CD8-positive, alpha-beta memory T cell (primary cell): ENCODE data around the gene MYRIP. TPM values are rescaled to one million over a fixed set of nuclear protein-coding genes. Genes with fewer than 3 reads are reported as not detected.

Experiments used
- CTCF ChIA-PET: fragments of 350-600 bp; sonication (Branson Sonifier 250); formaldehyde crosslinking; loops from one replicate; lab custom pipeline; 2021; ENCODE audit warnings: antibody characterized with exemption; lab: Charles Lee
- POLR2A ChIA-PET: fragments of 350-600 bp; sonication (Branson Sonifier 250); formaldehyde crosslinking; loops from one replicate; lab custom pipeline; 2021; ENCODE audit warnings: antibody characterized with exemption; lab: Charles Lee
- DNase-seq, 5 donors: peaks; one replicate each; pipeline versions ENCODE4 v3.0.0 to v3.0.0-alpha.2; 2020 to 2022; ENCODE audit warnings: mixed read lengths in 1 of 5
- H3K27ac ChIP-seq: one replicate; pipeline ENCODE4 v1.7.0; 2013; ENCODE audit warnings: low read depth, mild to moderate bottlenecking, low read length, moderate library complexity
- H3K27me3 ChIP-seq: 2 replicates; pipeline ENCODE4 v1.7.0; 2013; ENCODE audit warnings: low read length, mild to moderate bottlenecking; ENCODE audit not compliant: insufficient read depth, poor library complexity, severe bottlenecking
- H3K36me3 ChIP-seq: 2 replicates; pipeline ENCODE4 v1.7.0; 2013; ENCODE audit warnings: mild to moderate bottlenecking, low read length, moderate library complexity; ENCODE audit not compliant: insufficient read depth
- H3K4me1 ChIP-seq: 2 replicates; pipeline ENCODE4 v1.7.0; 2013; ENCODE audit warnings: mild to moderate bottlenecking, low read length, moderate library complexity; ENCODE audit not compliant: insufficient read depth
- H3K4me3 ChIP-seq: 2 replicates; pipeline ENCODE4 v1.7.0; 2013; ENCODE audit warnings: mild to moderate bottlenecking, low read length
- H3K9me3 ChIP-seq: 2 replicates; pipeline ENCODE4 v1.7.0; 2013; ENCODE audit warnings: mild to moderate bottlenecking, low read length
- H3K27ac Mint-ChIP-seq, 8 donors: one replicate each; pipeline ENCODE4 v1.8.0; 2020 to 2021; ENCODE audit warnings: mixed read lengths in 8 of 8, mild to moderate bottlenecking in 6 of 8, inconsistent platforms in 3 of 8, moderate library complexity in 3 of 8
- H3K27me3 Mint-ChIP-seq, 2 donors: one replicate each; pipeline ENCODE4 v1.8.0; 2020 to 2021; ENCODE audit warnings: mixed read lengths in 2 of 2, mild to moderate bottlenecking in 1 of 2, moderate library complexity in 1 of 2
- H3K36me3 Mint-ChIP-seq, 3 donors: one replicate each; pipeline ENCODE4 v1.8.0; 2020 to 2021; ENCODE audit warnings: mixed read lengths in 3 of 3, inconsistent platforms in 1 of 3, mild to moderate bottlenecking in 1 of 3
- H3K4me1 Mint-ChIP-seq, 3 donors: one replicate each; pipeline ENCODE4 v1.8.0; 2020 to 2021; ENCODE audit warnings: mixed read lengths in 3 of 3, inconsistent platforms in 1 of 3, mild to moderate bottlenecking in 1 of 3
- H3K4me3 Mint-ChIP-seq, 7 donors: one replicate each; pipeline ENCODE4 v1.8.0; 2020 to 2021; ENCODE audit warnings: mixed read lengths in 7 of 7, mild to moderate bottlenecking in 6 of 7, moderate library complexity in 4 of 7, inconsistent platforms in 2 of 7
- H3K9me3 Mint-ChIP-seq, 5 donors: one replicate each; pipeline ENCODE4 v1.8.0; 2020 to 2022; ENCODE audit warnings: mixed read lengths in 5 of 5, mild to moderate bottlenecking in 3 of 5, moderate library complexity in 2 of 5, inconsistent platforms in 1 of 5
- polyA plus RNA-seq: library from polyadenylated mRNA; unstranded; fragments of 300-500 nt; fragmentation: Illumina TruSeq; gene quantifications from one replicate; pipeline ENCODE4 v1.2.3, GENCODE V29; 2021
- total RNA-seq, 2 experiments: library from RNA; stranded (reverse); gene quantifications; one replicate each; pipeline ENCODE4 v1.2.3, GENCODE V29; 2021

The MYRIP gene
- total and polyA plus RNA-seq, 3 experiments from 2014 or later: not detected

DNA sequence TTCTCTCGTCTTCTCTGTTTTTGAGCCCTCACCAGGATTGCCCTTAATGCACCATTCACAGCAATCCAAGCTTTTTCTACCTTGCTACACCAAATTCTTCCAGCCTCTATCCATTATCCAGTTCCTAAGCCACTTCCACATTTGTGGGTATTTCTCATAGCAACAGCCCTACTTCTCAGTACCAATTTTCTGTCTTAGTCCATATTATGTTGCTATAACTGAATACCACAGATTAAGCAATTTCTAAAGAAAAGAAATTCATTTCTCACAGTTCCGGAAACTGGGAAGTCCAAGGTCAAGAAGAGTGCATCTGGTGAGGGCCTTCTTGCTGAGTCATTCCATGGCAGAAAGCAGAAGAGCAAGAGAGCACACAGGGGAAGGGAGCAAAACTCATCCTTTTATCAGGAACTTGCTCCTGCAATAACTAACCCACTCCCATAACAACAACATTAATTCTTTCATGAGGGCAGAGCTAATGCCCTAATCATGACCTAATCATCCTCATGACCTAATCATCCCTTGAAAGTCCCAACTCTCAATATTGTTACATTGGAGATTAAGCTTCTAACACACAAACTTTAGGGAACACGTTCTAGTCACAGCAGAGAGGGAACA lies 490.4 kb downstream of the MYRIP start:
- Histone ChIP-seq H3K27me3 (no peaks in the 10 kb centered on the region), H3K9me3 (no peaks in the 10 kb centered on the region), H3K4me3 (no peak overlapping the region), H3K4me1 (no peaks in the 10 kb centered on the region), H3K27ac (peak overlapping the region; percentile 60), H3K36me3 (no peaks in the 10 kb centered on the region)
- H3K27me3 Mint-ChIP-seq: peaks cover 0 to 3% of the 10 kb centered on the region in 2 donors
- no peaks in the 10 kb centered on the region for H3K9me3 Mint-ChIP-seq
- peaks cover 1 to 49% (median 14%) of the 10 kb centered on the region in 3 donors for H3K36me3 Mint-ChIP-seq
- H3K27ac Mint-ChIP-seq: no peak overlapping the region
- H3K4me1 Mint-ChIP-seq: no peaks in the 10 kb centered on the region
- DNase-seq: no peak
- ChIA-PET POLR2A (no interaction called here), CTCF (interaction anchor here (1.4 kb wide), 1 partner anchor 9 kb away, joined by 3 read pairs; the partner anchor contains the start of gene EIF1B)
- no peak overlapping the region for H3K4me3 Mint-ChIP-seq

DNA sequence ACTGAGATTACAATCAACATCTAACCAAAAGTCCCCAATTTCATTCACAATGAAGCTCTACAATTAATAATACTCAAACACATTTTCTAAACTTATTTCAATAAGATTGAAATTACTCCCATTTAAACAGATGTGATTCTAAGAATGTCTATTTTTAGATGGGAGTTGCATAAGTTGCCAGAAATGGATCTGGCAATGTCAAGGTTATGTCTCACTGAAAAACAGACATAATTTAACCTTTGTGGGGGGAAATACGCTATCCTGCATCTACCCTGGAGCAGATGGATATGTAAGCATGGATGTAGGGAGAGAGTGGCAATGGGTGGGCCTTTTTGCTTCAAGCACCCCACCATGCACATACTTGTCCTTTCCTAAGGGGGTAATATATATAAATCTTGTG lies 493.4 kb downstream of the MYRIP start:
- H3K4me1 ChIP-seq: no peaks in the 10 kb centered on the region
- Mint-ChIP-seq H3K27me3 (no peaks in the 10 kb centered on the region), H3K4me1 (no peaks in the 10 kb centered on the region), H3K27ac (no peak overlapping the region), H3K9me3 (no peaks in the 10 kb centered on the region), H3K36me3 (peaks cover 0 to 28% (median 10%) of the 10 kb centered on the region in 3 donors), H3K4me3 (peak overlapping the region in 1 of 7 donors; percentile 24)
- ChIA-PET CTCF (no interaction called here), POLR2A (no interaction called here)
- H3K27ac ChIP-seq: no peak overlapping the region
- H3K9me3 ChIP-seq: no peaks in the 10 kb centered on the region
- no peaks in the 10 kb centered on the region for H3K36me3 ChIP-seq
- no peak overlapping the region for H3K4me3 ChIP-seq
- H3K27me3 ChIP-seq: no peaks in the 10 kb centered on the region
- DNase-seq: no peak

DNA sequence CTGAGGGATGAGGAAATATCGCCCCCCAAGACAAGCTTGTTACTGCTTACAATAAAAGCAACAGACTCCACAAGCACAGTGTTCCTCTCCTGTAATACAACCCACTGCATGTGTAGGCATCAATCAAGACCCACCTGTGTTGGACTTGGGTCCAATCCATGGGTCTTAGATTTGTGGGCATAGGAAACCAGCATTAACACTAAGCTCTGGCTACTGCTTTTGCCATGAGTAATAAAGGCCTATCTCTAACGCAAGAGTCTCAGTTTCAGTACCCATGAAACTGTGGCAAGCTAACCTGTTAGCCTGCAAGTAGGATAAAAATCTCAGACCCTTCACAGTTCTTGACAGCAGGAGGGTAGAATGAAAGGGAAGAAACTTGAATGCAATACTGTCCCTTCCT lies 494.9 kb downstream of the MYRIP start:
- ChIA-PET POLR2A (no interaction called here), CTCF (interaction anchor here (0.9 to 1.3 kb wide), 2 partner anchors 13 to 14 kb away, joined by 3 read pairs; no protein-coding TSS in a partner anchor)
- Mint-ChIP-seq H3K4me3 (no peak overlapping the region), H3K9me3 (no peaks in the 10 kb centered on the region), H3K27ac (no peak overlapping the region), H3K4me1 (peaks cover 8 to 11% (median 10%) of the 10 kb centered on the region in 3 donors), H3K27me3 (no peaks in the 10 kb centered on the region), H3K36me3 (peaks cover 0 to 18% (median 7%) of the 10 kb centered on the region in 3 donors)
- H3K9me3 ChIP-seq: no peaks in the 10 kb centered on the region
- no peak overlapping the region for H3K4me3 ChIP-seq
- H3K27ac ChIP-seq: no peak overlapping the region
- H3K27me3 ChIP-seq: no peaks in the 10 kb centered on the region
- no peaks in the 10 kb centered on the region for H3K36me3 ChIP-seq
- no peak for DNase-seq
- H3K4me1 ChIP-seq: peaks cover 9% of the 10 kb centered on the region

DNA sequence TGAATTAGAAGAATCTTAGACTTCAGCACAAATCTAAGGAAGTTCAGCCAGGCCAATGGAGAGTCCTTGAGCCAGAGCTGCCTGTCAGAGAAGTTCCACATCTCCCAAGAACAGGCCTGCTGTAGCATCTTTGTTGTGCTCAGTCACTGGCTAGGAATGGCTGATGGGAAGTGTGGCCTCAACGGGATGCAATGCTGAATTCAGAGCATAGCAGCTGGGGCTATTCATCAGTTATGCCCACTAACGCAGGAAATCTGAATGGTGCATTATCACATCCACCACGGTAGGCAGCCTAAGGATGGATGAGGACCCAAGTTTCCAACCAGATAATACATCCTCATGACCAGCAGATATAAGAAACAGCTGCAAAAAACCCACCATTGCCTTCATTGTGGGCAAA lies 496.9 kb downstream of the MYRIP start:
- ChIA-PET POLR2A (interaction anchor here (0.6 kb wide), 1 partner anchor 901 kb away, joined by 3 read pairs; no protein-coding TSS in a partner anchor), CTCF (no interaction called here)
- H3K4me3 Mint-ChIP-seq: peak overlapping the region in 1 of 7 donors; percentile 38
- Histone ChIP-seq H3K9me3 (no peaks in the 10 kb centered on the region), H3K4me3 (no peak overlapping the region), H3K27me3 (no peaks in the 10 kb centered on the region), H3K27ac (no peak overlapping the region), H3K4me1 (peaks cover 15% of the 10 kb centered on the region), H3K36me3 (no peaks in the 10 kb centered on the region)
- DNase-seq: no peak
- H3K27me3 Mint-ChIP-seq: no peaks in the 10 kb centered on the region
- H3K4me1 Mint-ChIP-seq: peaks cover 19 to 24% (median 23%) of the 10 kb centered on the region in 3 donors
- H3K27ac Mint-ChIP-seq: peak overlapping the region in 1 of 8 donors; percentile 63
- peaks cover 2 to 18% (median 3%) of the 10 kb centered on the region in 3 donors for H3K36me3 Mint-ChIP-seq
- H3K9me3 Mint-ChIP-seq: no peaks in the 10 kb centered on the region

DNA sequence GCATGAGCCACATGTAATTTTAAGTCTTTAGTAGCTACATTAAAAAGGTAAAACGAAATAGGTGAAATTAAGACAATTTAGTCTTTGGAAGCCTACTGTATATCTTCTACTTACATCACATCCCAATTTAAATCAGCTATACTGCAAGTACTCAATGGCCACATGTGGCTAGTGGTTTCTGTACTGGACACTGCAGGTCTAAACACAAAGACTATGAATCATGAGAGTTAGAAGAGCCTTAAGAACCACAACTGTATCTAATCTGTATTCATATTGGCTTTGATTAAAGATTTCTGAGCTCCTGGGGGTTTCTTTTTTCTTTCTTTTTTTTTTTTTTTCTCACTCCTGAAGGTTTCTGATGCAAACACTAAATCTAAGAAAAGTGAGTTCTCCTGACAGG lies 497.8 kb downstream of the MYRIP start:
- peaks cover 27 to 32% (median 31%) of the 10 kb centered on the region in 3 donors for H3K4me1 Mint-ChIP-seq
- peak overlapping the region in 1 of 8 donors; percentile 26 for H3K27ac Mint-ChIP-seq
- Histone ChIP-seq H3K36me3 (peaks cover 2% of the 10 kb centered on the region), H3K4me1 (peaks cover 18% of the 10 kb centered on the region), H3K27ac (no peak overlapping the region), H3K4me3 (no peak overlapping the region), H3K9me3 (no peaks in the 10 kb centered on the region), H3K27me3 (no peaks in the 10 kb centered on the region)
- H3K9me3 Mint-ChIP-seq: no peaks in the 10 kb centered on the region
- no peaks in the 10 kb centered on the region for H3K27me3 Mint-ChIP-seq
- ChIA-PET CTCF (interaction anchor here (0.9 to 1.2 kb wide), 4 partner anchors 10 to 1574 kb away, joined by 3 to 6 read pairs (median 3); no protein-coding TSS in a partner anchor), POLR2A (no interaction called here)
- peak overlapping the region in 1 of 7 donors; percentile 29 for H3K4me3 Mint-ChIP-seq
- peaks cover 0 to 26% (median 4%) of the 10 kb centered on the region in 3 donors for H3K36me3 Mint-ChIP-seq
- DNase-seq: no peak

DNA sequence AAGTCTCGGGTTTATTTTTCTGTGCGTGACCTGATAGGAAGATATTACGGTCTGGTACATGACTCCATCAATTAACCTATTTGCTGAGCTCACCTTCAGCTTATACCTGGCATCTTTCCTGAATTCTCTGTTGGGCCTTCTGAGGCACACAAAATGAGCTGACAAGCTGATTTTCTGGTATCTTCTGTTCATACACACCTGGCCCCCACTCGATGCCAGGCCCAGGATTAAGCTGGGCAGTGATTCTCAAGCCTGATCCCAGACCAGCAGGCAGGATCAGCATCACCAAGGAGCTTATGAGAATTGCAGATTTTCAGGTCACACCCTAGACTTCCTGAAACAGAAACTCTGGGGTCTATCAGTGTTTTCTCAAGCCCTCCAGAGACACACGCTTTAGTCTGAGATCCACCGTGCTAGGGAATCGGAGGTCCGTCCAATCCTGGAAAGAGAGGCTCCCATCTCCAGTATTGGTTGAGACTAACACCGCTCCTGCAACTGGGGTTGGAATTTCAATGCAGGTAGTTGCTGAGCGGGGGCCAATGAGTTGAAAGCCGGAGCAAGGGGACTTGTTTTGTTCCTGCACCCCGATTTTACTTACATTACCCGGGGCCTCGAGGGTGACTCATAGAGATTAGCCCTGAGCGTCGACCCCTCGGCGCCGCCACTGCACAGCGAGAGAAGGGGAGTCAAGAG lies 499.5 kb downstream of the MYRIP start:
- Mint-ChIP-seq H3K36me3 (peaks cover 4 to 43% (median 4%) of the 10 kb centered on the region in 3 donors), H3K27me3 (no peaks in the 10 kb centered on the region), H3K4me1 (peaks cover 35 to 46% (median 38%) of the 10 kb centered on the region in 3 donors), H3K4me3 (peak overlapping the region; percentile 99 to 100 (median 100)), H3K27ac (peak overlapping the region; percentile 97 to 100 (median 99)), H3K9me3 (no peaks in the 10 kb centered on the region)
- Histone ChIP-seq H3K27me3 (no peaks in the 10 kb centered on the region), H3K27ac (peak overlapping the region; percentile 96), H3K36me3 (peaks cover 15% of the 10 kb centered on the region), H3K4me3 (peak overlapping the region; percentile 59), H3K4me1 (peaks cover 18% of the 10 kb centered on the region), H3K9me3 (no peaks in the 10 kb centered on the region)
- DNase-seq: no peak
- POLR2A ChIA-PET: interaction anchor here (0.7 to 1.0 kb wide), 3 partner anchors 145 to 903 kb away, joined by 3 to 4 read pairs (median 4); partner anchors contain the start of genes CTNNB1 and RPSA
- CTCF ChIA-PET: interaction anchor here (0.6 to 9.7 kb wide), 20 partner anchors 8 to 1574 kb away, joined by 3 to 96 read pairs (median 4); partner anchors contain the start of genes RPL14, ZNF619 and ZNF621

DNA sequence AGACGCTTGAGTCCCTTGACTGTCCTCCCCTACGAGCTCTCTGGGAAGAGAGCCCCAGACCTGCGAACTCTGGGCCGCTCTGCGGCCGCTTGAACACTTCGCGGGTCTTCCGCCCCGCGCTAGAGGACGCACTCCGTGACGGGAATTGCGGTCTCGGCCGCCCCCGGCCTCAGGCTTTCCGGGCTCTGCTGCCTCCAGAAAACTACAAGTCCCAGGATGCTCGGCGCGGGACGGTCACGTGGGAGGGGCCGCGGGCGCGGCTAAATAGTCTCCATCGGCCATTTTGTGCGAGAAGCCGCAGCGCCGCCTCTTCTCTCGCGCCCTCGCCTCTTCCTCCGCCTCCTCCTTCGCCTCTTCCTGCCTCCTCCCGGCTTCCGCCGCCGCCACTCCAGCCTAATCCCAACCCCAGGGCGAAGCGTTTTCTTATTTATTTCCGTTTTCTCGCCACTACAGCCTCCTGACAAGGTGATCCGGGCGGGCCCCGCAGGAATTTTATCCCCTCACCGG lies 500.1 kb downstream of the MYRIP start, which contains the start of gene EIF1B:
TSS of gene EIF1B (plus strand) at position 290 of the 507 bp plus-strand sequence. CDS start 235 bp downstream, outside the sequence.
- peaks cover 35 to 46% (median 38%) of the 10 kb centered on the region in 3 donors for H3K4me1 Mint-ChIP-seq
- Histone ChIP-seq H3K4me3 (peak within 1 kb of the TSS; percentile 69), H3K27me3 (no peaks in the 10 kb centered on the region), H3K36me3 (peaks cover 21% of the 10 kb centered on the region), H3K9me3 (no peaks in the 10 kb centered on the region), H3K27ac (peak within 1 kb of the TSS; percentile 96), H3K4me1 (peaks cover 18% of the 10 kb centered on the region)
- no peaks in the 10 kb centered on the region for H3K9me3 Mint-ChIP-seq
- peak within 1 kb of the TSS; percentile 97 to 100 (median 99) for H3K27ac Mint-ChIP-seq
- ChIA-PET CTCF (interaction anchor here (0.6 to 9.7 kb wide), 18 partner anchors 8 to 1574 kb away, joined by 3 to 96 read pairs (median 4); partner anchors contain the start of genes RPL14, ZNF619 and ZNF621), POLR2A (interaction anchor here (0.7 to 1.0 kb wide), 2 partner anchors 144 to 903 kb away, joined by 4 read pairs; partner anchors contain the start of gene RPSA)
- peak; percentile 98 to 99 (median 98) for DNase-seq
- H3K27me3 Mint-ChIP-seq: no peaks in the 10 kb centered on the region
- peak within 1 kb of the TSS; percentile 99 to 100 (median 100) for H3K4me3 Mint-ChIP-seq
- H3K36me3 Mint-ChIP-seq: peaks cover 4 to 49% (median 4%) of the 10 kb centered on the region in 3 donors
